Measurements from ENCODE around the gene LLGL2.

DNA sequence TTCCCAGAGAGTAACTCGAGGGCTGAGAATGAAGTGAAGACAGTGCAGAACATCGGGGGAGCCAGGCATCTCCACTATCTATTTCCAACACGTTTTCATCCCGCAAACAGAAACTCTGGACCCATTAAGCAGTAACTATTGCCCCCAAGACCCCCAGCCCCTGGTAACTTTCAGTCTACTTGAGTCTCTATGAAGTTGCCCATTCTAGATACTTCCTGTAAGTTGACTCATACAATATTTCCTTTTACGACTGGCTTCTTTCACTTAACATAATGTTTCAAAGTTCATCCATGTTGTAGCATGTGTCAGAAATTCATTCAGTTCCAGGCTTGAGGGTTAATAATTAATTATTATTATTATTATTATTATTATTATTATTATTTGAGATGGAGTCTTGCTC is 81.6 kb downstream of the LLGL2 start:
- TF ChIP-seq CTCF (IDR thresholded peaks at IDR 0.05) (no peak), POLR2A (IDR thresholded peaks at IDR 0.05) (no peak), POLR2AphosphoS5 (IDR thresholded peaks at IDR 0.05) (no peak)
